Neural crest cell (in vitro differentiated cells): ENCODE data around the gene DCTN1. TPM values are rescaled to one million over a fixed set of nuclear protein-coding genes. Genes with fewer than 3 reads are reported as not detected.

Experiments used
- DNase-seq: peaks from one replicate; pipeline ENCODE4 v3.0.0; 2021; ENCODE audit warnings: low read depth, mixed read lengths, low spot score
- H3K27ac Mint-ChIP-seq: one replicate; pipeline ENCODE4 v1.8.0; 2021; ENCODE audit warnings: mild to moderate bottlenecking, mixed read lengths; ENCODE audit not compliant: unreplicated experiment
- H3K27me3 Mint-ChIP-seq: 2 replicates; pipeline ENCODE4 v1.8.0; 2021; ENCODE audit warnings: low read depth, mild to moderate bottlenecking, mixed read lengths
- H3K36me3 Mint-ChIP-seq: 2 replicates; pipeline ENCODE4 v1.8.0; 2021; ENCODE audit warnings: low read depth, mild to moderate bottlenecking, mixed read lengths
- H3K4me1 Mint-ChIP-seq: 2 replicates; pipeline ENCODE4 v1.8.0; 2021; ENCODE audit warnings: mixed read lengths
- H3K4me3 Mint-ChIP-seq: one replicate; pipeline ENCODE4 v1.8.0; 2021; ENCODE audit warnings: mild to moderate bottlenecking, mixed read lengths
- H3K9me3 Mint-ChIP-seq: 2 replicates; pipeline ENCODE4 v1.8.0; 2021; ENCODE audit warnings: mixed read lengths
- CTCF ChIP-seq: fragments of 200-600 bp; sonication (generic); conservative IDR thresholded peaks from 2 replicates; pipeline ENCODE4 v1.5.0; 2021; ENCODE audit warnings: antibody characterized with exemption, mild to moderate bottlenecking
- total RNA-seq: library from RNA; stranded (reverse); gene quantifications from 2 replicates; pipeline ENCODE4 v1.2.1, GENCODE V29; 2021

Gene DCTN1
- total RNA-seq, 1 donor from 2014 or later = 202 TPM

- H3K4me1 Mint-ChIP-seq = peaks cover 20% of the 10 kb centered on the region
- no peaks in the 10 kb centered on the region for H3K36me3 Mint-ChIP-seq
- H3K4me3 Mint-ChIP-seq = no peak overlapping the region
- H3K27ac Mint-ChIP-seq = no peak overlapping the region
- no peak for TF ChIP-seq CTCF
- no peaks in the 10 kb centered on the region for H3K9me3 Mint-ChIP-seq
- H3K27me3 Mint-ChIP-seq = no peaks in the 10 kb centered on the region
- no peak for DNase-seq
These were observed 3.9 kb upstream of the DCTN1 start for GRCh38 chr2:74384051-74384450.

GRCh38 chr2:74383254-74383653 lies 3.1 kb upstream of the DCTN1 start:
- Mint-ChIP-seq H3K27ac (no peak overlapping the region), H3K27me3 (no peaks in the 10 kb centered on the region), H3K36me3 (no peaks in the 10 kb centered on the region), H3K4me1 (peaks cover 20% of the 10 kb centered on the region), H3K9me3 (no peaks in the 10 kb centered on the region), H3K4me3 (no peak overlapping the region)
- no peak for TF ChIP-seq CTCF
- no peak for DNase-seq

- Mint-ChIP-seq H3K4me3 (no peak overlapping the region), H3K36me3 (no peaks in the 10 kb centered on the region), H3K27ac (no peak overlapping the region), H3K9me3 (no peaks in the 10 kb centered on the region), H3K4me1 (peaks cover 20% of the 10 kb centered on the region), H3K27me3 (no peaks in the 10 kb centered on the region)
- DNase-seq = no peak
- TF ChIP-seq CTCF = no peak
These were observed 1.6 kb upstream of the DCTN1 start for GRCh38 chr2:74381751-74382150.

- Mint-ChIP-seq H3K27me3 (no peaks in the 10 kb centered on the region), H3K4me1 (peaks cover 43% of the 10 kb centered on the region), H3K9me3 (no peaks in the 10 kb centered on the region), H3K27ac (no peak overlapping the region), H3K4me3 (no peak overlapping the region), H3K36me3 (no peaks in the 10 kb centered on the region)
- no peak for DNase-seq
- no peak for TF ChIP-seq CTCF
These were observed 2.1 kb downstream of the DCTN1 start for GRCh38 chr2:74378007-74378406.

GRCh38 chr2:74375838-74376237 lies 4.3 kb downstream of the DCTN1 start:
- H3K27ac Mint-ChIP-seq = no peak overlapping the region

More at GRCh38 chr2:74375838-74376237, 4.3 kb downstream of the DCTN1 start:
- Mint-ChIP-seq H3K4me3 (no peak overlapping the region), H3K27me3 (no peaks in the 10 kb centered on the region), H3K36me3 (no peaks in the 10 kb centered on the region), H3K9me3 (no peaks in the 10 kb centered on the region), H3K4me1 (peaks cover 35% of the 10 kb centered on the region)
- DNase-seq = no peak
- no peak for TF ChIP-seq CTCF
